K562 treated with DMSO at 1 percent for 12 hours (cell line): ENCODE results near the gene GLDC. TPM values are rescaled to one million over a fixed set of nuclear protein-coding genes. Genes with fewer than 3 reads are reported as not detected.

Experiments used
- total RNA-seq: library from RNA; unstranded; fragments of 300-600 nt; gene quantifications from 2 replicates; pipeline ENCODE4 v1.2.3, GENCODE V29; 2022; ENCODE audit not compliant: insufficient read depth

The GLDC gene
- total RNA-seq = not detected in 2 replicates

DNA sequence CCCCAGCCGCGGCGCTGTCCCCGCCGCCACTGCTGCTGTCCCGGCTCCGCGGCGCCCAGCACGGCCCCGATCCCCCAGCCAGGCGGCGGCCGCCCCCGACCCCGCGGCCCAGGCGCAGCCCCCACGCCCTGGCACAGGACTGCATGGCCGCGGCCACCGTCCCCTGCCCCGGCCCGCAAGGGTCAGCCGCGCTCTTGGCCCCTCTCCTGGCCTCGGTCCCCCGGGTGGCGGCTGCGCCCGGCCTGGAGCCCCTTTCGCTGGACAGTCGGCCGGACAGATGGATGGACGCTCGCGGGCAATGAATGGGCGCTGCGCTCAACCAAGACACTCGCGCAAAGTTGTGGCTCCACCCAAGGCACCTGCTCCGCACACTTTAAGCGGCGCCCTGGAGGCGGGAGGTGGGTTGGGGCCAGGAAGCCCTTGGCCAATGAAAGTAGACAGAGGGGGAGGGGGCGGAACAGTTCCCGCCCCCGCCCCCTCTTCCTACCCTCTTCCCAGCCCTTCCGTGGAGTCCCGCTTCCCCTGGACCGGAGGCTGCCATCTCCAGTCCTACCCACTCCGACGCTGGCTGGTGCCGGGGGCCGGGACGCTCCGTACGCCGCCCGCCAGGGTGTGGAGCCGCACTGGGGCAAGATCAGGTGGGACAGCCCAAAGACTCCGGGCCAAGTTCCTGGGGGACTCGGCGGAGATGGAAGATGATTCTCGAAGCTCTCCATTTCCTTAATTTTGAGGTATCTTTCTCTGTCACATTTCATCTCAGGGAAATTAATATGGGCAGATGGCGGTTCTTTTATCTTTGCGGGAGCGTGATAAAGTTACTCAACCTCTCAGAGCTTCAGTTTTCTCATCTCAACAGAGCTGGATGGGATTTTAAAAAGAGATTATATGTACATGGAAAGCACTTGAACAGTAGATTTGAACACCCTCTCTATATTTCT is at the start of gene GLDC:
Gene GLDC (minus strand): TSS at position 375 of the 938 bp plus-strand sequence. CDS start 230 bp downstream, at position 145.

Other genes with a start within 250 kb of the GLDC start
- gene UHRF2, start 232.5 kb downstream of the GLDC start, total RNA-seq = 5.4 and 13.1 TPM in 2 replicates
- gene KDM4C, start 112.2 kb upstream of the GLDC start, total RNA-seq = 5.0 and 10.0 TPM in 2 replicates